ENCODE results near the gene TSPAN9.
A peak's percentile ranks its signal among the peaks of the same experiment; 100 is the strongest.

Gene TSPAN9

DNA sequence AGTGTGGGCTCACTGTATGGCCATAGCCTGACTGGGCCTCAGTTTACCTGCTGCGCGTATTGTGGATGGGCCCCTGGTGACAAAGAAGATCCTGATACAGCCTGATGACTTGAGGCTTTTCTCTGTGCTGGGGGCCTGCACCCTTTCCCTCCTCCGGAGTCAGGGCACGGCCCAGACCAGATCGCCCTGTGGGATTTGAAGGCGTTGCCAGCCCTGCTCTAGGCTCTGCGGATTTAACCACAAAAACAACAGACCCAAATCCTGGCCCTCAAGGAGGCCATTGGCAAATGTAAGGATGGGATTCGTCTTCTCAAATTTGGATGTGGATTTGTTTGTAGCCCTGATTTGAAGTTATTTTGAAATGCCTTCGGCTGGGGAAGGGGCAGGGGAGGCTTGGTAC, 195.8 kb downstream of the TSPAN9 start:
- no peak overlapping the region for H3K4me3 ChIP-seq (ENCODE audit: low read length)
- TF ChIP-seq, protein P1, sequence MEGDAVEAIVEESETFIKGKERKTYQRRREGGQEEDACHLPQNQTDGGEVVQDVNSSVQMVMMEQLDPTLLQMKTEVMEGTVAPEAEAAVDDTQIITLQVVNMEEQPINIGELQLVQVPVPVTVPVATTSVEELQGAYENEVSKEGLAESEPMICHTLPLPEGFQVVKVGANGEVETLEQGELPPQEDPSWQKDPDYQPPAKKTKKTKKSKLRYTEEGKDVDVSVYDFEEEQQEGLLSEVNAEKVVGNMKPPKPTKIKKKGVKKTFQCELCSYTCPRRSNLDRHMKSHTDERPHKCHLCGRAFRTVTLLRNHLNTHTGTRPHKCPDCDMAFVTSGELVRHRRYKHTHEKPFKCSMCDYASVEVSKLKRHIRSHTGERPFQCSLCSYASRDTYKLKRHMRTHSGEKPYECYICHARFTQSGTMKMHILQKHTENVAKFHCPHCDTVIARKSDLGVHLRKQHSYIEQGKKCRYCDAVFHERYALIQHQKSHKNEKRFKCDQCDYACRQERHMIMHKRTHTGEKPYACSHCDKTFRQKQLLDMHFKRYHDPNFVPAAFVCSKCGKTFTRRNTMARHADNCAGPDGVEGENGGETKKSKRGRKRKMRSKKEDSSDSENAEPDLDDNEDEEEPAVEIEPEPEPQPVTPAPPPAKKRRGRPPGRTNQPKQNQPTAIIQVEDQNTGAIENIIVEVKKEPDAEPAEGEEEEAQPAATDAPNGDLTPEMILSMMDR (conservative IDR thresholded peaks at IDR 0.05; ENCODE audit: low read length): no peak
- no peak for DNase-seq (ENCODE audit: low read depth)

DNA sequence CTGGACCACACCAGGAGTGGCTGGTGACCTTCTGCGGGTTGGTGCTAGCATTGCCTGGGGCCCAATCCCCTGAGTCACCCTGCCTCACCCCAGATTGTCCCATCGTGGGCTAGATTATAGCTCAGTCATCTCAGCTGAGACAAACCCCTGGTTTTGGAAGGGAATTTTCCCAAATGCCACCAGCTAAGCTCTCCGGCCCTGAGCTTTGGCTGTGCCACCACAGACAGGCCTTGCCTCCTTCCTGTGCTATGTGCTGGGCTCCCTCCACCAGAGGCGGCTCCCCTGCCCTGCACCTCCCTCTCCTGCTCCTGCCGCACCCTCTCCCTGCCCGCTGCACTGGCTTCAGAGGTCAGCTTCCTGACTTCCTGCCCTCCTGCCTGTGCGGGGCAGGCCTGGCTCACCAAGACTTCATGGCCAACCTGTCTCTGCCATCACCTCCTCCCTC, 196.3 kb downstream of the TSPAN9 start:
- DNase-seq (ENCODE audit: low read depth): peak; percentile 22
- no peak overlapping the region for H3K4me3 ChIP-seq (ENCODE audit: low read length)
- TF ChIP-seq, protein P1 (conservative IDR thresholded peaks at IDR 0.05; ENCODE audit: low read length): no peak

DNA sequence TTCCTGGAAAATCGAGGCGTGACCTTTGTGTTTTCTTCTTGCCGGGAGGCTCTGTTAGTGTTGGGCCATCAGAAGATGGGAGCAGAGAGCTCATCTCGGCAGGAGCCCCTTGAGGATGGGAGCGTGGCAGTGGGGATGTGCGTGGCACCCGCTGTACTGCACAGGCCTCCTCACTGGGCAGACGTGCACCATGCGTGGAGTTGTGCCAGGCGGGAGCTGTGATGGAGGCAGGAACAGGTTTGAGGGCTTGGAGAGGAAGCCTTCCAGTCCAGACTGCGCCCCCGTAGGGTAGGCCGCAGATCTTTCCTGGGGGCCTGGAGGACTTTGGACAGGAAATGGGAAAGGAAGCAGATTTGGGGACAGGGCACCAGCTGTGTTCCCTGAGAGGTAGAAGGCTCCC, 197.5 kb downstream of the TSPAN9 start:
- no peak for DNase-seq (ENCODE audit: low read depth)
- no peak overlapping the region for H3K4me3 ChIP-seq (ENCODE audit: low read length)
- TF ChIP-seq, protein P1 (conservative IDR thresholded peaks at IDR 0.05; ENCODE audit: low read length): no peak

DNA sequence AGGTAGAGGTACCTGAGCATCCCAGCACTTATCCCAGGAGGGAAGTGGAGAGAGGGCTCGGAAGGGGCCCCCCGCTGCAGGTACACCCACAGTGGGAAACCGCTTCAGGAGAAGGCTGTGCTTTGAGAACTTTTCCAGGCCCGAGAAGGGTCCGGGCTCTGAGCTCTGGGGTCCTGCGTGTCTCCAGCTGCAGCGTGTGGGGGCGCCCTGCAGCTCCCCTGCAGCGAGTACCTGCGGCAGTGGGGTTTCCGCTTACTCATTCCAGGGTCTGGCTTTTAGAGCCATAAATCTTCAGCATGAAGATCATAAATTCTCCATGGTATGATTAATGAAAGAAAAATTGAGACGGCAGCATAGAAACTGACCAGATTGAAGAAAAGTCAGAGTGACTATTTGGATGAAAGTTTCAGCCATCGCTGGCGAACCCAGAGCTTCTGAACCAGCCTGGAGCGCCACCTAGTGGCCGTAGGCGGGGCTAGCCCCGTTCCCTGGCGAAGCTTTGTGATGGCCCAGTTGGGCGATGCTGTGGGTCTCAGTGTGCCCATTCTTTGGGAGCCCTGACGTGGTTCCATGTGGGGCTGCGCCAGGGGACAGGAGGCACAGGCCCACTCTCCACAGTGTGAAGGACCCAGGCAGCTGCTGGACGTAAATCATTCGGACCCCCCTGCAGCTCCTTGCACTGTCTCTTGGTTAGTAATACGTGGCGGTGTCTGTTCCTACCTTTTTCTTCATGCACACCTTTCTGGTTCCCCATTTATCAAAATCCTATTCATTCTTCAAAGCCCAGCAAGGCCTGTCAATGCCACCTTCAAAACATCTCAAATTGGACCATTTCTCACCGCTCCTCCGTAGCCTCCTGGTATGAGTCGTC, 198.2 kb downstream of the TSPAN9 start:
- no peak overlapping the region for H3K4me3 ChIP-seq (ENCODE audit: low read length)
- TF ChIP-seq, protein P1 (conservative IDR thresholded peaks at IDR 0.05; ENCODE audit: low read length): peak; percentile 97
- DNase-seq (ENCODE audit: low read depth): peak; percentile 56

DNA sequence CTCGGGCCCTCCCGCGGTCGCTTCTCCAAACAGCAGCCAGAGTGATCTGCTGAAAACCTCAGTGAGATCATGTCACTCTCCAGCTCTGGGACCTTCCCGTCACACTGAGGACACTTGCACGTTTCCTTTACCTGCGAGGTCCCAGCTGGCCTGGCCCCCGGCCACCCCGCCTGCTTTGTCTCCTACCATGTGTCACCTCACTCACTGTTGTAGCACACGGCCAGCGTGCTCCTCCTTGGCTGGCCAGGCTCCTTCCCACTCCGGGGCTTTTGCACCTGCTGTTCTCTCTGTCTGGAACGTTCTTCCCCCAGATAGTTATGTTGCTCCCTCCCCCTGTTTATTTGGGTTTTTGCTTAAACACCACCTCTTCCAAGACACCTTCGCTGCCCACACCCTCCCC, 199.0 kb downstream of the TSPAN9 start:
- no peak overlapping the region for H3K4me3 ChIP-seq (ENCODE audit: low read length)
- TF ChIP-seq, protein P1 (conservative IDR thresholded peaks at IDR 0.05; ENCODE audit: low read length): no peak
- DNase-seq (ENCODE audit: low read depth): no peak

DNA sequence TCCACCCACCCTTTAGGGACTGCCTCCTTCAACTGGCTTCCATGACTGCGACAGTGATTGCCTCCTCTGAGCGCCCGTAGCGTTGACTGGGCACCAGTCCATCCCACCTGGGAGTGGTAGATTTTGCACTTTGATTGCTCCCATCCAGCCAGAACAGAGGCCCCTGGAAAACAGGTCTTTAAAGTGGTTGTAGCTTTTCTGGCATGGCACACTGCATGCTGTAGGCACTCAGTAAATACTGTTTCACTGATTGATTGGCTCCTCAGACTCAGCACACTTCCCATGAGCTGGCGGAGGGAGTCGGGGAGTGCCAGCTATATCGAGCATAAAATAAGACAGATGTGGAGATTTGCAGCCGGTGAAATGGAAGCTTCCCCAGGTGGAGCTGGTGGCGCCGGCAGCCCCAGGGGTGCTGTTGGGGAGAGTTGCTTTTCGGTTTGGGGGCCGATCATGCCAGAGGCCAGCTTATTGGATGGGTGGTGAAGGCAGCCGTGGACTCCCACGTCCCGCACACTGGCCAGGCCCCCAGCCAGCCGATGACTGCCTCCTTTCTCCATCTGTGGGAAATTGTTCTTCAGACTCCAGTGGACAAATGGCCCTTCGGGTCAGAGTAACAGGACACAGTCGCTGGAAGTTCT, 200.2 kb downstream of the TSPAN9 start:
- DNase-seq (ENCODE audit: low read depth): no peak
- TF ChIP-seq, protein P1 (conservative IDR thresholded peaks at IDR 0.05; ENCODE audit: low read length): no peak
- no peak overlapping the region for H3K4me3 ChIP-seq (ENCODE audit: low read length)

Measured in AG10803 (cell line).